ENCODE measurements around the gene CEP78. TPM values are rescaled to one million over a fixed set of nuclear protein-coding genes. Genes with fewer than 3 reads are reported as not detected.

Gene CEP78, protein sequence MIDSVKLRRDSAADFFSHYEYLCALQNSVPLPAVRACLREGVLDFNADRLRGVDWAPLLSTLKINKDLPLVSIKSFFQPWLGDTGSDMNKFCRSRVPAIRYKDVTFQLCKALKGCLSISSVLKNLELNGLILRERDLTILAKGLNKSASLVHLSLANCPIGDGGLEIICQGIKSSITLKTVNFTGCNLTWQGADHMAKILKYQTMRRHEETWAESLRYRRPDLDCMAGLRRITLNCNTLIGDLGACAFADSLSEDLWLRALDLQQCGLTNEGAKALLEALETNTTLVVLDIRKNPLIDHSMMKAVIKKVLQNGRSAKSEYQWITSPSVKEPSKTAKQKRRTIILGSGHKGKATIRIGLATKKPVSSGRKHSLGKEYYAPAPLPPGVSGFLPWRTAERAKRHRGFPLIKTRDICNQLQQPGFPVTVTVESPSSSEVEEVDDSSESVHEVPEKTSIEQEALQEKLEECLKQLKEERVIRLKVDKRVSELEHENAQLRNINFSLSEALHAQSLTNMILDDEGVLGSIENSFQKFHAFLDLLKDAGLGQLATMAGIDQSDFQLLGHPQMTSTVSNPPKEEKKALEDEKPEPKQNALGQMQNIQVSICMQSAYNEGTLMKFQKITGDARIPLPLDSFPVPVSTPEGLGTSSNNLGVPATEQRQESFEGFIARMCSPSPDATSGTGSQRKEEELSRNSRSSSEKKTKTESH
- total RNA-seq (2022) (10.1 and 11.2 TPM in 2 replicates), Bru-seq, nascent RNA (percentile 52 among the genes with signal in this experiment), BruChase-seq, experiment 1, labeled RNA remaining after a 2-hour chase (percentile 60 among the genes with signal in this experiment), BruChase-seq, experiment 2, labeled RNA remaining after a 6-hour chase (percentile 63 among the genes with signal in this experiment)
- long read RNA-seq, full-length matches to known transcripts, result 6 of 7 reads
- long read RNA-seq, partial matches to known transcripts, result 0 of 7 reads
- long read RNA-seq, other reads (novel, unspliced or antisense), result 1 of 7 reads

DNA sequence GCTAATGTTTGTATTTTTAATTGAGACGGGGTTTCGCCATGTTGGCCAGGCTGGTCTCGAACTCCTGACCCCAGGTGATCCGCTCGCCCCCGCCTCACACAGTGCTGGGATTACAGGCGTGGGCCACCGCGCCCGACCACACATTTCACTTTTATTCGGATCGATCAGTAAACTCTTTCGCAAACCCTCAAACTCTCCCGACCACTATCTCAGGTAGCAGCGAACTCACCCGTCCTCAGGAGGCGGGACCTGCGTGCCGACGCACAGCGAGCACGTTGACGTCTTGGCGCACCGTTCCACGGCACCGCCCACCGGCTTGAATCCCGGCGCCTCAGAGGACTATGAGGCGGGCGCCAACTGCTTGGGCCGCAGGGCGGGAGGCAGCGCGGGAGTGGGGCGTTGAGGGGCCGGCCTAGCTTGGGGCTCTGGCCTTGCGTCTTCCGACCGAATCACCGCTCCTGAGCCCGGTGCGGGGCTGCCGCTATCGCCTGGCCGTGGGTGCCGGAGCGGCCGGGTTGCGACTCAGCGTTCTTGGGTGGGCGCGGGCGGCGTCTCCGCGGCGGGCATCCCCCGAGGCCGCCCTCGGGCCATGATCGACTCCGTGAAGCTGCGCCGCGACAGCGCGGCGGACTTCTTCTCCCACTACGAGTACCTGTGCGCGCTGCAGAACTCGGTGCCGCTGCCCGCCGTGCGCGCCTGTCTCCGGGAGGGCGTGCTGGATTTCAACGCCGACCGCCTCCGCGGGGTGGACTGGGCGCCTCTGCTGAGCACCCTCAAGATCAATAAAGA lies at the start of gene CEP78:
CEP78 (plus strand) TSS at position 314 of the 789 bp plus-strand sequence; CDS start at position 590, 276 bp downstream.
- Mint-ChIP-seq H3K36me3 (ENCODE audit: insufficient read depth, unreplicated experiment) (peaks cover 3% of the 10 kb centered on the region), H3K27me3 (ENCODE audit: insufficient read depth, unreplicated experiment) (no peaks in the 10 kb centered on the region), H3K27ac (ENCODE audit: unreplicated experiment) (peak within 1 kb of the TSS; percentile 92), H3K4me1 (ENCODE audit: low read depth, unreplicated experiment) (no peaks in the 10 kb centered on the region), H3K9me3 (ENCODE audit: unreplicated experiment) (no peaks in the 10 kb centered on the region), H3K4me3 (ENCODE audit: unreplicated experiment) (no peak within 1 kb of the TSS)
- no peaks in the 10 kb centered on the region for H3K36me3 ChIP-seq (ENCODE audit: control insufficient read depth, insufficient read depth, low read length)
- peak within 1 kb of the TSS; percentile 54 for H3K4me3 ChIP-seq (ENCODE audit: low read depth, low read length)
- no peaks in the 10 kb centered on the region for H3K4me1 ChIP-seq
- TF ChIP-seq, protein P1, sequence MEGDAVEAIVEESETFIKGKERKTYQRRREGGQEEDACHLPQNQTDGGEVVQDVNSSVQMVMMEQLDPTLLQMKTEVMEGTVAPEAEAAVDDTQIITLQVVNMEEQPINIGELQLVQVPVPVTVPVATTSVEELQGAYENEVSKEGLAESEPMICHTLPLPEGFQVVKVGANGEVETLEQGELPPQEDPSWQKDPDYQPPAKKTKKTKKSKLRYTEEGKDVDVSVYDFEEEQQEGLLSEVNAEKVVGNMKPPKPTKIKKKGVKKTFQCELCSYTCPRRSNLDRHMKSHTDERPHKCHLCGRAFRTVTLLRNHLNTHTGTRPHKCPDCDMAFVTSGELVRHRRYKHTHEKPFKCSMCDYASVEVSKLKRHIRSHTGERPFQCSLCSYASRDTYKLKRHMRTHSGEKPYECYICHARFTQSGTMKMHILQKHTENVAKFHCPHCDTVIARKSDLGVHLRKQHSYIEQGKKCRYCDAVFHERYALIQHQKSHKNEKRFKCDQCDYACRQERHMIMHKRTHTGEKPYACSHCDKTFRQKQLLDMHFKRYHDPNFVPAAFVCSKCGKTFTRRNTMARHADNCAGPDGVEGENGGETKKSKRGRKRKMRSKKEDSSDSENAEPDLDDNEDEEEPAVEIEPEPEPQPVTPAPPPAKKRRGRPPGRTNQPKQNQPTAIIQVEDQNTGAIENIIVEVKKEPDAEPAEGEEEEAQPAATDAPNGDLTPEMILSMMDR (IDR thresholded peaks at IDR 0.05; ENCODE audit: insufficient read depth in 1 of 2, low read depth in 1 of 2, low read length in 1 of 2, severe bottlenecking in 1 of 2, unreplicated experiment in 1 of 2), result no peak
- POLR2A ChIA-PET, result interaction anchor here (1.0 kb wide), 1 partner anchor 61 kb away, joined by 3 read pairs; no protein-coding TSS in a partner anchor
- no TSS peak for BruUV-seq (replicated peaks)
- DNase-seq, result peak; percentile 75 to 80
- CTCF ChIA-PET, result no interaction called here
- H3K9me3 ChIP-seq, result no peaks in the 10 kb centered on the region
- H3K27me3 ChIP-seq (replicated peaks; ENCODE audit: control insufficient read depth, insufficient read depth, low read length), result no peaks in the 10 kb centered on the region
- intact Hi-C loops (cut with micrococcal nuclease; ENCODE audit: unreplicated experiment), result no loop called here

DNA sequence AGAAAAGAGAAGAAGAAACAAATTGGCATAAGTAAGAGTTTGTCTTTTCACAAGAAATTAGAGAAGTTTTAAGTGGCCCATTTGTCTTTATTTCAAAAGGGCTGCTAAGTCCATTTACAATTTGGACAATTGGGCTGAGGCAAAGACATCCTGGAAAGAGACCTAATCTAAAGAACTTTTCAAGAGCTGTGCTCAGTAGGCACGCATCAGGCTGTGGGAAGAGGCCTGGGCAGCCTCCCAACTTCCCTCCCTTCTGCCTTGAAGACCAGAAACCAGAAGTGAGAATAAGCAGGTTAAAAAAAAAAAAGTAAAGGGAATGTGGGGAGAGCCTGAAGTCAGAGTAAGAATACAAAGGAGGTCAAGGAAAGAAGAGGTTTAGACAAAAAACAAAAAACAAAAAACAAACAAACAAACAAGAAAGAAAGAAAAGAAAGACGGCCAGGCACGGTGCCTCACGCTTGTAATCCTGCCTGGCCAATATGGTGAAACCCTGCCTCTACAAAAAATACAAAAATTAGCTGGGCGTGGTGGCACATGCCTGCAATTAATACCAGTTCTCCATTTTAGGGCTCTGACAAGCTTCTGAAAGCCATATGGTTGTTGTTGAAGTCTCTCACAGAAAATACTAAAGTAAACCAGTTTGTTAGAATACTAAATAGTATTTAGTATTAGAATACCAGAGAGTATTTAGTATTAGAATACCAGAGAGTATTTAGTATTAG lies 48.0 kb upstream of the CEP78 start:
- Mint-ChIP-seq H3K4me3 (ENCODE audit: unreplicated experiment) (no peak overlapping the region), H3K27me3 (ENCODE audit: insufficient read depth, unreplicated experiment) (no peaks in the 10 kb centered on the region), H3K36me3 (ENCODE audit: insufficient read depth, unreplicated experiment) (no peaks in the 10 kb centered on the region), H3K4me1 (ENCODE audit: low read depth, unreplicated experiment) (no peaks in the 10 kb centered on the region), H3K27ac (ENCODE audit: unreplicated experiment) (no peak overlapping the region), H3K9me3 (ENCODE audit: unreplicated experiment) (no peaks in the 10 kb centered on the region)
- intact Hi-C loops (cut with micrococcal nuclease; ENCODE audit: unreplicated experiment), result no loop called here
- POLR2A ChIA-PET, result no interaction called here
- TF ChIP-seq, protein P1 (IDR thresholded peaks at IDR 0.05; ENCODE audit: insufficient read depth in 1 of 2, low read depth in 1 of 2, low read length in 1 of 2, severe bottlenecking in 1 of 2, unreplicated experiment in 1 of 2), result no peak
- no peak for DNase-seq
- CTCF ChIA-PET, result no interaction called here
- Histone ChIP-seq H3K36me3 (ENCODE audit: control insufficient read depth, insufficient read depth, low read length) (no peaks in the 10 kb centered on the region), H3K4me1 (no peaks in the 10 kb centered on the region), H3K9me3 (no peaks in the 10 kb centered on the region), H3K4me3 (ENCODE audit: low read depth, low read length) (no peak overlapping the region), H3K27me3 (replicated peaks; ENCODE audit: control insufficient read depth, insufficient read depth, low read length) (no peaks in the 10 kb centered on the region)
- BruUV-seq (replicated peaks), result no TSS peak

Data from Caco-2 (cell line).